Hair follicular keratinocyte (primary cell): ENCODE measurements around the gene TNFRSF1B. TPM values are rescaled to one million over a fixed set of nuclear protein-coding genes. Genes with fewer than 3 reads are reported as not detected.

Experiments
- total RNA-seq: library from RNA; depleted of rRNA; stranded (reverse); fragments of >200 nt; gene quantifications from 2 replicates; pipeline ENCODE4 v1.2.3, GENCODE V29; 2015

Gene TNFRSF1B
- 1.3 TPM in 1 of 2 replicates, not detected in the other for total RNA-seq

GRCh38 chr1:12166834-12167492 is at the start of gene TNFRSF1B:
TSS of gene TNFRSF1B (plus strand) at chr1:12166991. CDS start at chr1:12167092, 101 bp downstream.

GRCh38 chr1:12229835-12230548 is 63.2 kb downstream of the TNFRSF1B start, which contains the start of gene VPS13D:
TSS of gene VPS13D (plus strand) at chr1:12230030. CDS start at chr1:12234267, 4,237 bp downstream.

Other genes starting within 250 kb of the TNFRSF1B start
- 68.7 and 71.7 TPM in 2 replicates for gene KIAA2013, start 240.6 kb upstream of the TNFRSF1B start, total RNA-seq
- 114 and 117 TPM in 2 replicates for gene PLOD1, start 232.3 kb upstream of the TNFRSF1B start, total RNA-seq
- gene MFN2, start 186.5 kb upstream of the TNFRSF1B start, total RNA-seq = 92.5 and 120 TPM in 2 replicates
- 40.2 and 41.5 TPM in 2 replicates for gene MIIP, start 147.5 kb upstream of the TNFRSF1B start, total RNA-seq
- 0.04 TPM in 1 of 2 replicates, not detected in the other for gene TNFRSF8, start 103.7 kb upstream of the TNFRSF1B start, total RNA-seq
- 19.7 and 38.4 TPM in 2 replicates for gene VPS13D, start 63.0 kb downstream of the TNFRSF1B start, total RNA-seq